Erythroblast (primary cell): ENCODE results near the gene MROH8.
"Not testable (repeated sequence)": the region's sequence is repeated elsewhere in the genome, so short reads cannot be mapped to it uniquely, and the experiment has no call there.

Experiments used
- DNase-seq, 2 experiments: peaks; one replicate each; lab custom pipeline; 2025; lab: John Stamatoyannopoulos, UW
- GATA1 ChIP-seq: IDR thresholded peaks from 2 replicates; pipeline ENCODE4 v1.6.1; 2011; ENCODE audit warnings: low read depth, mild to moderate bottlenecking, control low read depth, low read length, moderate library complexity
- POLR2A ChIP-seq: IDR thresholded peaks from 2 replicates; pipeline ENCODE4 v1.6.1; 2011; ENCODE audit warnings: mild to moderate bottlenecking, low read length

The MROH8 gene

GRCh38 chr20:37071481-37071911 lies 107.9 kb downstream of the MROH8 start:
- TF ChIP-seq GATA1 (no peak), POLR2A (no peak)
- no peak for DNase-seq

GRCh38 chr20:37069563-37069962 lies 109.8 kb downstream of the MROH8 start:
- DNase-seq, result not testable (repeated sequence)

- no peak for TF ChIP-seq POLR2A
- no peak for TF ChIP-seq GATA1
- DNase-seq, result no peak
These were observed 113.2 kb downstream of the MROH8 start for GRCh38 chr20:37066168-37066567.

- TF ChIP-seq POLR2A (no peak), GATA1 (no peak)
- DNase-seq, result no peak
These were observed 124.1 kb downstream of the MROH8 start for GRCh38 chr20:37055276-37055675.

- TF ChIP-seq POLR2A (no peak), GATA1 (no peak)
- DNase-seq, result no peak
These were observed 126.0 kb downstream of the MROH8 start for GRCh38 chr20:37053230-37053950.
